ENCODE results near the gene SNX8.

SNX8 gene

GRCh38 chr7:2219136-2219535 lies 95.1 kb downstream of the SNX8 start:
- DNase-seq: no peak

- DNase-seq: no peak
Measured at GRCh38 chr7:2218444-2218785, 95.8 kb downstream of the SNX8 start.

GRCh38 chr7:2217716-2218443 lies 96.4 kb downstream of the SNX8 start:
- no peak for DNase-seq

- no peak for DNase-seq
Measured at GRCh38 chr7:2217206-2217605, 97.0 kb downstream of the SNX8 start.

GRCh38 chr7:2215851-2216250 lies 98.4 kb downstream of the SNX8 start:
- DNase-seq: no peak

- DNase-seq: no peak
Measured at GRCh38 chr7:2214636-2215035, 99.6 kb downstream of the SNX8 start.

GRCh38 chr7:2213551-2214215 lies 100.6 kb downstream of the SNX8 start:
- no peak for DNase-seq

GRCh38 chr7:2212906-2213305 lies 101.3 kb downstream of the SNX8 start:
- DNase-seq: no peak

GRCh38 chr7:2211926-2212325 lies 102.3 kb downstream of the SNX8 start:
- DNase-seq: no peak

GRCh38 chr7:2211259-2211880 lies 102.9 kb downstream of the SNX8 start:
- no peak for DNase-seq

GRCh38 chr7:2210551-2211258 lies 103.5 kb downstream of the SNX8 start:
- no peak for DNase-seq

- no peak for DNase-seq
Measured at GRCh38 chr7:2209961-2210323, 104.3 kb downstream of the SNX8 start.

GRCh38 chr7:2209146-2209960 lies 104.9 kb downstream of the SNX8 start:
- no peak for DNase-seq

- DNase-seq: no peak
Measured at GRCh38 chr7:2208712-2209111, 105.5 kb downstream of the SNX8 start.

- DNase-seq: no peak
Measured at GRCh38 chr7:2205036-2205780, 109.0 kb downstream of the SNX8 start.

- no peak for DNase-seq
Measured at GRCh38 chr7:2204446-2204845, 109.8 kb downstream of the SNX8 start.

GRCh38 chr7:2203766-2204300 lies 110.4 kb downstream of the SNX8 start:
- DNase-seq: no peak

- no peak for DNase-seq
Measured at GRCh38 chr7:2202901-2203765, 111.1 kb downstream of the SNX8 start.

- DNase-seq: no peak
Measured at GRCh38 chr7:2202361-2202761, 111.9 kb downstream of the SNX8 start.

All from NCI-H1436 treated with DMSO at 0.1 percent for 48 hours (cell line).